BJ (cell line): ENCODE measurements around the gene GRAP2. TPM values are rescaled to one million over a fixed set of nuclear protein-coding genes. Genes with fewer than 3 reads are reported as not detected.

ENCODE experiments used
- CTCF ChIA-PET: fragments of 350-600 bp; formaldehyde crosslinking; extraction: SDS; loops from one replicate; lab custom pipeline; 2021; ENCODE audit warnings: antibody characterized with exemption, inconsistent platforms; lab: Yijun Ruan, JAX
- POLR2A ChIA-PET: fragments of 300-600 bp; sonication (Branson Sonifier 250); formaldehyde crosslinking; extraction: SDS; loops from one replicate; lab custom pipeline; 2021; ENCODE audit warnings: antibody characterized with exemption; lab: Charles Lee
- DNase-seq: peaks from one replicate; pipeline ENCODE4 v3.0.0-alpha.2; 2011; ENCODE audit warnings: low read depth
- H3K27me3 ChIP-seq: 2 replicates; pipeline ENCODE4 v1.6.0; 2011; ENCODE audit warnings: low read length; ENCODE audit not compliant: control insufficient read depth, insufficient read depth
- H3K36me3 ChIP-seq: 2 replicates; pipeline ENCODE4 v1.5.1; 2011; ENCODE audit warnings: low read length; ENCODE audit not compliant: control insufficient read depth, insufficient read depth
- H3K4me3 ChIP-seq: 2 replicates; pipeline ENCODE4 v1.5.1; 2011; ENCODE audit warnings: low read depth, mild to moderate bottlenecking, control low read depth, low read length
- CTCF ChIP-seq: IDR thresholded peaks from 2 replicates; pipeline ENCODE4 v1.5.1; 2011; ENCODE audit warnings: low read depth, mild to moderate bottlenecking, control low read depth, inconsistent platforms, low read length, moderate library complexity; ENCODE audit not compliant: insufficient read depth
- polyA plus RNA-seq: library from polyadenylated mRNA; depleted of rRNA; stranded (reverse); fragments of >200 nt; gene quantifications from 2 replicates; pipeline ENCODE4 v1.2.3, GENCODE V29; 2011

The GRAP2 gene
- polyA plus RNA-seq, 1 experiment, result not detected

GRCh38 chr22:39997421-39997820 is 96.5 kb downstream of the GRAP2 start:
- POLR2A ChIA-PET, result no interaction called here
- H3K27me3 ChIP-seq, result peaks cover 16% of the 10 kb centered on the region

GRCh38 chr22:39997939-39998726 is 97.2 kb downstream of the GRAP2 start:
- no peak overlapping the region for H3K4me3 ChIP-seq
- DNase-seq, result no peak
- H3K27me3 ChIP-seq, result peaks cover 17% of the 10 kb centered on the region
- ChIA-PET POLR2A (no interaction called here), CTCF (interaction anchor here (2.3 kb wide), 1 partner anchor 463 kb away, joined by 5 read pairs; no protein-coding TSS in a partner anchor)
- no peaks in the 10 kb centered on the region for H3K36me3 ChIP-seq
- TF ChIP-seq CTCF, result no peak

More at GRCh38 chr22:39997421-39997820, 96.5 kb downstream of the GRAP2 start:
- TF ChIP-seq CTCF, result no peak
- no peaks in the 10 kb centered on the region for H3K36me3 ChIP-seq
- CTCF ChIA-PET, result interaction anchor here (1.8 to 2.3 kb wide), 2 partner anchors 11 to 463 kb away, joined by 5 read pairs; no protein-coding TSS in a partner anchor
- no peak overlapping the region for H3K4me3 ChIP-seq
- DNase-seq, result no peak

- Histone ChIP-seq H3K4me3 (no peak overlapping the region), H3K36me3 (no peaks in the 10 kb centered on the region), H3K27me3 (peaks cover 17% of the 10 kb centered on the region)
- POLR2A ChIA-PET, result no interaction called here
- TF ChIP-seq CTCF, result no peak
- CTCF ChIA-PET, result interaction anchor here (1.1 to 2.2 kb wide), 2 partner anchors 25 to 28 kb away, joined by 4 to 9 read pairs; no protein-coding TSS in a partner anchor
- no peak for DNase-seq
Observed at GRCh38 chr22:39999144-39999757, 98.4 kb downstream of the GRAP2 start.

GRCh38 chr22:40000171-40000570 is 99.3 kb downstream of the GRAP2 start:
- no peaks in the 10 kb centered on the region for H3K36me3 ChIP-seq
- H3K27me3 ChIP-seq, result peaks cover 16% of the 10 kb centered on the region
- ChIA-PET POLR2A (no interaction called here), CTCF (interaction anchor here (1.1 to 2.2 kb wide), 3 partner anchors 9 to 29 kb away, joined by 4 to 9 read pairs (median 5); no protein-coding TSS in a partner anchor)
- H3K4me3 ChIP-seq, result no peak overlapping the region
- no peak for TF ChIP-seq CTCF
- DNase-seq, result no peak

GRCh38 chr22:40001106-40001505 is 100.2 kb downstream of the GRAP2 start:
- ChIA-PET CTCF (interaction anchor here (1.4 to 2.2 kb wide), 2 partner anchors 10 to 23 kb away, joined by 5 to 9 read pairs; no protein-coding TSS in a partner anchor), POLR2A (no interaction called here)
- DNase-seq, result no peak
- no peak for TF ChIP-seq CTCF
- Histone ChIP-seq H3K36me3 (no peaks in the 10 kb centered on the region), H3K4me3 (no peak overlapping the region), H3K27me3 (peaks cover 8% of the 10 kb centered on the region)
